SK-N-SH treated with all-trans-retinoic acid at 6 μM for 48 hours (cell line): Measurements from ENCODE around the gene CDKL5.

Experiments
- CSDC2 ChIP-seq: fragments of 250-450 bp; sonication (Bioruptor Pico); IDR thresholded peaks from 2 replicates; pipeline ENCODE4 v1.5.0; 2020; ENCODE audit warnings: mild to moderate bottlenecking, moderate library complexity
- ISL1 ChIP-seq: fragments of 250-450 bp; sonication (Bioruptor Pico); IDR thresholded peaks from 2 replicates; pipeline ENCODE4 v2.1.2; 2022; ENCODE audit warnings: mild to moderate bottlenecking, moderate library complexity
- PPARA ChIP-seq: fragments of 250-450 bp; sonication (Bioruptor Pico); IDR thresholded peaks from 2 replicates; pipeline ENCODE4 v1.5.0; 2020; ENCODE audit warnings: mild to moderate bottlenecking, borderline replicate concordance
- SNAI2 ChIP-seq: fragments of 250-450 bp; sonication (Bioruptor Pico); IDR thresholded peaks from 2 replicates; pipeline ENCODE4 v1.5.0; 2020; ENCODE audit warnings: mild to moderate bottlenecking, moderate library complexity
- TCF4 ChIP-seq: fragments of 250-450 bp; sonication (Bioruptor Pico); IDR thresholded peaks from 2 replicates; pipeline ENCODE4 v1.8.0; 2021; ENCODE audit warnings: mild to moderate bottlenecking, moderate library complexity, borderline replicate concordance
- ZFP3 ChIP-seq: fragments of 250-450 bp; sonication (Bioruptor Pico); IDR thresholded peaks from 2 replicates; pipeline ENCODE4 v1.5.0; 2020; ENCODE audit warnings: mild to moderate bottlenecking, moderate library complexity
- ZFP30 ChIP-seq: fragments of 450-650 bp; formaldehyde crosslinking; IDR thresholded peaks from 2 replicates; pipeline ENCODE4 v1.5.0; 2022; ENCODE audit warnings: mild to moderate bottlenecking, moderate library complexity
- ZNF70 ChIP-seq: fragments of 450-650 bp; formaldehyde crosslinking; IDR thresholded peaks from 2 replicates; pipeline ENCODE4 v1.5.0; 2020; ENCODE audit warnings: mild to moderate bottlenecking, moderate library complexity
- TF ChIP-seq, protein P1 (sequence below): fragments of 250-450 bp; sonication (Bioruptor Pico); IDR thresholded peaks from 2 replicates; pipeline ENCODE4 v1.8.0; 2020; ENCODE audit warnings: mild to moderate bottlenecking, moderate library complexity, borderline replicate concordance

DNA sequence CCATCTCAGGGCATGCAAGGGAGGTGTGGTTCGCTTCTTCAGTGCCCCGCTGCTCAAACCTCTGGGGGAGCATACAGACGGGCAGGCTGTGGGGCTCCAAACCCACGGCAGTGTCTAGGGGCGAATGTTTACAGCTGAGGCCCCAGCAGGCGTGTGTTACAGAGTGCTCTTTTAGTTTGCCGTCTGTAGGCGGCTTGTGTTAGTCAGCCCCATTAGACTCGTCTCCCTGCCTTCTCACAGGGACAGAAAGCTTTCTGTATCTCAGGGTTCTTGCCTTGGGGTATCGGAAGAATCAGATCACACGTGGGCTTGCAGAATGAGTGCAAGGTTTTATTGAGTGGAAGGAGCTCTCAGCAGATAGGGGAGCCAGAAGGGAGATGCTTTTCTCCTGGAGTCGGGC is 235.9 kb downstream of the CDKL5 start:
- no peak for TF ChIP-seq PPARA (CRISPR knock-in tag)
- no peak for TF ChIP-seq ZNF70 (CRISPR knock-in tag)
- no peak for TF ChIP-seq SNAI2 (CRISPR knock-in tag)
- TF ChIP-seq ZFP3 (CRISPR knock-in tag): no peak
- TF ChIP-seq TCF4 (CRISPR knock-in tag): no peak
- TF ChIP-seq CSDC2 (CRISPR knock-in tag): no peak
- no peak for TF ChIP-seq ZFP30
- TF ChIP-seq, protein P1, sequence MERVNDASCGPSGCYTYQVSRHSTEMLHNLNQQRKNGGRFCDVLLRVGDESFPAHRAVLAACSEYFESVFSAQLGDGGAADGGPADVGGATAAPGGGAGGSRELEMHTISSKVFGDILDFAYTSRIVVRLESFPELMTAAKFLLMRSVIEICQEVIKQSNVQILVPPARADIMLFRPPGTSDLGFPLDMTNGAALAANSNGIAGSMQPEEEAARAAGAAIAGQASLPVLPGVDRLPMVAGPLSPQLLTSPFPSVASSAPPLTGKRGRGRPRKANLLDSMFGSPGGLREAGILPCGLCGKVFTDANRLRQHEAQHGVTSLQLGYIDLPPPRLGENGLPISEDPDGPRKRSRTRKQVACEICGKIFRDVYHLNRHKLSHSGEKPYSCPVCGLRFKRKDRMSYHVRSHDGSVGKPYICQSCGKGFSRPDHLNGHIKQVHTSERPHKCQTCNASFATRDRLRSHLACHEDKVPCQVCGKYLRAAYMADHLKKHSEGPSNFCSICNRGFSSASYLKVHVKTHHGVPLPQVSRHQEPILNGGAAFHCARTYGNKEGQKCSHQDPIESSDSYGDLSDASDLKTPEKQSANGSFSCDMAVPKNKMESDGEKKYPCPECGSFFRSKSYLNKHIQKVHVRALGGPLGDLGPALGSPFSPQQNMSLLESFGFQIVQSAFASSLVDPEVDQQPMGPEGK: no peak
- TF ChIP-seq ISL1 (CRISPR knock-in tag): no peak
